ENCODE results near the gene GRM2.

GRM2 gene

GRCh38 chr3:51705276-51706020 lies 1.4 kb upstream of the GRM2 start:
- no peak overlapping the region for H3K27ac ChIP-seq
- no peak for TF ChIP-seq CTCF (IDR thresholded peaks at IDR 0.05)
- DNase-seq (ENCODE audit: low spot score), result peak; percentile 52
- no peak overlapping the region for H3K4me3 ChIP-seq

DNA sequence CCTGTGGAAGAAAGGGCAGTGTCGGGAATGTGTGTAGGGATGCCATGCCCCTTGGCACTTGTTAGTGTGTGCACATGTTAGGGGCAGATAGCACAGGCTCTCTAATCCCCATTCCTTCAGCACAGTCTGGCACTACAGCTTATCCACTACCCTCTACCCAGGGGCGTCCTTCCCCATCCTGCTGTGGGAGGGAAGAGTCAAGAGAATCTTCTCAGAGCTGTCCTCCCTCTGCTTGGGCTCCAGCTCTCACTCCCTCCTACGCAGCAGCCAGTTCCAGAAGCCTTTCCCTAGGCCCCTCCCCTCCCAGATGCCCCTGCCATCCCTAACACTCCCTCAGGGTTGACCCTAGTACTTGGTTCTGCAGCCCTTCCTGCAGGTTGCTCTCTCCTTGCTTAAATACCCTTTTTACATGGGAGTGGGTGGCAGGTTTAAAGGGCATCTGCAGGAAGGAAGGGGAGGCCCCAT lies 815 bp upstream of the GRM2 start:
- TF ChIP-seq CTCF (IDR thresholded peaks at IDR 0.05), result no peak
- DNase-seq (ENCODE audit: low spot score), result peak; percentile 9
- no peak overlapping the region for H3K4me3 ChIP-seq
- no peak overlapping the region for H3K27ac ChIP-seq

DNA sequence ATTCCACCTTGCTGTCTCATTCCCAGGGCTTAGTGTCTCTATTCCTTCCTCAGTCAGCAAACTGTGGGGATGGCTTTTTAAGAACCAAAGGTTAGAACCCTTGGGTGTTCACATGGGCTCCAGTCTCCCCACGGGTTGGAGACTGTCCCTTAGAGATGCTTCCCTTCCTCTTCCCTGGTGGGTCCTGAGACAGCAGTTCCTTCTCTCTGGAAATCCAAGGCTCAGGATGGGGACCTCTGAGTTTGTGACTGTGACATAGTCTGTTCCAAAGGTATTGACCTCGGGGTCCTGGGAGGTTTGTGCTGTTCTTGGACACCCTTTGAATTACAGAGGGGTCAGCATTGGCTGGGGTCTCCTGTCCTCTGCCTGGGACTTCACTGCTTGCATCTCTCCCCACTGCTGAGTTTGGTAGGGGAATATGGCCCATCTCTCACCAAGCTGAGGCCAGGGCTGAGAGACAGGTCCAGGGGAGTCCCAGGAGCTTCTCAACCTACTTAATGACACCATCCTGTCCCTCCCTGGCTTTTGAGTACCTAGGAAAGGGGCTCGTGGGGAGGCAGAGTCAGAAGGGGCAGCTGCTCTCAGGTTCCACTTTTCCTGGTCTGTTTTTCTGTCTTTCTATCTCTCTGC lies 1.5 kb downstream of the GRM2 start:
- DNase-seq (ENCODE audit: low spot score), result peak; percentile 12
- H3K27ac ChIP-seq, result no peak overlapping the region
- TF ChIP-seq CTCF (IDR thresholded peaks at IDR 0.05), result no peak
- no peak overlapping the region for H3K4me3 ChIP-seq

- H3K27ac ChIP-seq, result no peak overlapping the region
- no peak for TF ChIP-seq CTCF (IDR thresholded peaks at IDR 0.05)
- peak; percentile 43 for DNase-seq (ENCODE audit: low spot score)
- H3K4me3 ChIP-seq, result no peak overlapping the region
These were observed 2.1 kb downstream of the GRM2 start for GRCh38 chr3:51709004-51709420.

GRCh38 chr3:51709675-51710074 lies 2.8 kb downstream of the GRM2 start:
- DNase-seq (ENCODE audit: low spot score), result peak; percentile 29
- TF ChIP-seq CTCF (IDR thresholded peaks at IDR 0.05), result no peak
- Histone ChIP-seq H3K4me3 (no peak overlapping the region), H3K27ac (no peak overlapping the region)

- peak; percentile 62 for DNase-seq (ENCODE audit: low spot score)
- Histone ChIP-seq H3K4me3 (no peak overlapping the region), H3K27ac (no peak overlapping the region)
- TF ChIP-seq CTCF (IDR thresholded peaks at IDR 0.05), result no peak
These were observed 3.9 kb downstream of the GRM2 start for GRCh38 chr3:51710631-51711351.
